CD14-positive monocyte (primary cell): Measurements from ENCODE around the gene PARP12. TPM values are rescaled to one million over a fixed set of nuclear protein-coding genes. Genes with fewer than 3 reads are reported as not detected.

Experiments used
- DNase-seq, 3 donors: peaks; one replicate each; pipeline ENCODE4 v3.0.0-alpha.2; 2011 to 2022
- H2AFZ ChIP-seq: 2 replicates; pipeline ENCODE4 v1.6.0; 2012; ENCODE audit warnings: mild to moderate bottlenecking, low read depth, low read length, inconsistent platforms; ENCODE audit not compliant: insufficient read depth, poor library complexity, severe bottlenecking
- H3K27ac ChIP-seq, 2 donors: 1 replicate in 1 of 2; 2 replicates in 1 of 2; pipeline ENCODE4 v1.5.1; 2012 to 2013; ENCODE audit warnings: low read length in 2 of 2, control low read depth in 1 of 2, inconsistent platforms in 1 of 2, low read depth in 1 of 2, mild to moderate bottlenecking in 1 of 2
- H3K27me3 ChIP-seq, 2 donors: one replicate each; pipeline versions ENCODE4 v1.6.0 to v1.6.1; 2011 to 2013; ENCODE audit warnings: low read length in 2 of 2; ENCODE audit not compliant: control insufficient read depth in 2 of 2, insufficient read depth in 2 of 2
- H3K36me3 ChIP-seq, 2 donors: replicated peaks in 1 of 2; 1 replicate in 1 of 2; 2 replicates in 1 of 2; pipeline versions ENCODE4 v1.5.1 to v1.6.1; 2012 to 2013; ENCODE audit warnings: low read length in 2 of 2, control low read depth in 1 of 2, inconsistent platforms in 1 of 2, mild to moderate bottlenecking in 1 of 2; ENCODE audit not compliant: insufficient read depth in 2 of 2, control insufficient read depth in 1 of 2
- H3K4me1 ChIP-seq, 2 donors: 1 replicate in 1 of 2; 2 replicates in 1 of 2; pipeline versions ENCODE4 v1.5.1 to v1.6.1; 2012 to 2013; ENCODE audit warnings: low read length in 2 of 2, control low read depth in 1 of 2, inconsistent platforms in 1 of 2, mild to moderate bottlenecking in 1 of 2, moderate library complexity in 1 of 2; ENCODE audit not compliant: insufficient read depth in 2 of 2, control insufficient read depth in 1 of 2
- H3K4me2 ChIP-seq: replicated peaks from 2 replicates; pipeline ENCODE3; 2012; ENCODE audit warnings: low read length, moderate library complexity, mild to moderate bottlenecking; ENCODE audit not compliant: poor library complexity, severe bottlenecking; ENCODE audit errors: extremely low read depth
- H3K4me3 ChIP-seq, 3 experiments: fragments of 200-600 bp in 1 of 3; sonication (generic) in 1 of 3; replicated peaks in 1 of 3; 1 replicate in 2 of 3; 2 replicates in 1 of 3; pipeline ENCODE4 v1.5.1; 2011 to 2013; ENCODE audit warnings: low read length in 3 of 3, mild to moderate bottlenecking in 3 of 3, control low read depth in 2 of 3, low read depth in 2 of 3, inconsistent platforms in 1 of 3, moderate library complexity in 1 of 3
- H3K79me2 ChIP-seq: 2 replicates; pipeline ENCODE4 v1.6.0; 2012; ENCODE audit warnings: mild to moderate bottlenecking, control low read depth, inconsistent platforms, low read length, moderate library complexity; ENCODE audit not compliant: insufficient read depth
- H3K9ac ChIP-seq: 2 replicates; pipeline ENCODE4 v1.6.0; 2017; ENCODE audit warnings: low read length, mild to moderate bottlenecking; ENCODE audit not compliant: insufficient read depth, poor library complexity, severe bottlenecking
- H3K9me3 ChIP-seq, 2 donors: replicated peaks in 1 of 2; 1 replicate in 1 of 2; 2 replicates in 1 of 2; pipeline versions ENCODE4 v1.5.1 to v1.6.1; 2012 to 2013; ENCODE audit warnings: low read length in 2 of 2, control low read depth in 1 of 2; ENCODE audit not compliant: control insufficient read depth in 1 of 2, insufficient read depth in 1 of 2
- H4K20me1 ChIP-seq: 2 replicates; pipeline ENCODE4 v1.6.0; 2012; ENCODE audit warnings: mild to moderate bottlenecking, low read length, control low read depth, moderate library complexity; ENCODE audit not compliant: insufficient read depth
- H3K27ac Mint-ChIP-seq, 7 donors: one replicate each; pipeline ENCODE4 v1.8.0; 2020; ENCODE audit warnings: mild to moderate bottlenecking in 7 of 7, mixed read lengths in 7 of 7, moderate library complexity in 6 of 7, inconsistent platforms in 2 of 7
- H3K27me3 Mint-ChIP-seq, 3 donors: one replicate each; pipeline ENCODE4 v1.8.0; 2021 to 2022; ENCODE audit warnings: low read depth in 3 of 3, mild to moderate bottlenecking in 3 of 3, mixed read lengths in 3 of 3, moderate library complexity in 3 of 3, inconsistent platforms in 1 of 3
- H3K36me3 Mint-ChIP-seq, 2 donors: one replicate each; pipeline ENCODE4 v1.8.0; 2020; ENCODE audit warnings: mixed read lengths in 2 of 2, inconsistent platforms in 1 of 2, mild to moderate bottlenecking in 1 of 2
- H3K4me1 Mint-ChIP-seq: one replicate; pipeline ENCODE4 v1.8.0; 2020; ENCODE audit warnings: mild to moderate bottlenecking, mixed read lengths
- H3K4me3 Mint-ChIP-seq, 2 donors: one replicate each; pipeline ENCODE4 v1.8.0; 2020; ENCODE audit warnings: mild to moderate bottlenecking in 2 of 2, mixed read lengths in 2 of 2, moderate library complexity in 1 of 2
- H3K9me3 Mint-ChIP-seq, 7 donors: one replicate each; pipeline ENCODE4 v1.8.0; 2020 to 2022; ENCODE audit warnings: mixed read lengths in 7 of 7, mild to moderate bottlenecking in 6 of 7, moderate library complexity in 6 of 7, inconsistent platforms in 2 of 7
- CTCF ChIP-seq: fragments of 200-600 bp; IDR thresholded peaks from one replicate; pipeline ENCODE4 v1.8.0; 2022; ENCODE audit warnings: antibody characterized with exemption, mild to moderate bottlenecking
- WGBS: methylation state at CpG from one replicate; pipeline ENCODE4 v1.1.5; 2013; ENCODE audit warnings: missing lambda C conversion rate; ENCODE audit not compliant: insufficient coverage; 5-methylcytosine and 5-hydroxymethylcytosine counted together
- intact Hi-C, 2 donors: fragments of 100-400 bp; cut with micrococcal nuclease; formaldehyde crosslinking; loops; one replicate each; pipeline versions ENCODE4 v1.15.0 to v1.15.1; 2023
- polyA plus RNA-seq, 3 donors: library from polyadenylated mRNA; depleted of rRNA in 1 of 3; unstranded in 2 of 3; stranded (reverse) in 1 of 3; fragments of 300-500 nt in 2 of 3; fragments of >200 nt in 1 of 3; fragmentation: Illumina TruSeq in 2 of 3; gene quantifications; 1 replicate in 2 of 3; 2 replicates in 1 of 3; pipeline ENCODE4 v1.2.3, GENCODE V29; 2012 to 2021

PARP12 gene
- polyA plus RNA-seq, 3 donors: 16.7 to 116 (median 37.8) TPM

- Histone ChIP-seq H3K27me3 (no peaks in the 10 kb centered on the region), H3K9me3 (no peaks in the 10 kb centered on the region), H3K27ac (no peak overlapping the region), H3K79me2 (no peaks in the 10 kb centered on the region), H2AFZ (no peak overlapping the region), H3K36me3 (peaks cover 38 to 91% of the 10 kb centered on the region in 2 donors), H3K4me3 (no peak overlapping the region), H3K4me2 (no peak overlapping the region), H3K9ac (no peak overlapping the region), H4K20me1 (peaks cover 84% of the 10 kb centered on the region), H3K4me1 (no peaks in the 10 kb centered on the region)
- H3K4me3 Mint-ChIP-seq: no peak overlapping the region
- TF ChIP-seq CTCF: no peak
- no peaks in the 10 kb centered on the region for H3K4me1 Mint-ChIP-seq
- H3K27ac Mint-ChIP-seq: peak overlapping the region in 1 of 7 donors; percentile 48
- H3K27me3 Mint-ChIP-seq: peaks cover 0 to 2% (median under 1%) of the 10 kb centered on the region in 3 donors
- DNase-seq: no peak
- intact Hi-C loops: no loop called here
- no peaks in the 10 kb centered on the region for H3K9me3 Mint-ChIP-seq
- 100% methylated on average over 6 of the region's 12 CpGs for WGBS
- peaks cover 80 to 82% of the 10 kb centered on the region in 2 donors for H3K36me3 Mint-ChIP-seq
Measured at GRCh38 chr7:140025814-140026433, 36.8 kb downstream of the PARP12 start.

GRCh38 chr7:140025241-140025640, 37.5 kb downstream of the PARP12 start:
- no peak overlapping the region for H3K4me2 ChIP-seq
- peaks cover 85% of the 10 kb centered on the region for H4K20me1 ChIP-seq
- no peak overlapping the region for H2AFZ ChIP-seq
- H3K4me3 ChIP-seq: no peak overlapping the region
- Mint-ChIP-seq H3K27ac (no peak overlapping the region), H3K4me3 (no peak overlapping the region), H3K36me3 (peaks cover 74 to 77% of the 10 kb centered on the region in 2 donors), H3K4me1 (no peaks in the 10 kb centered on the region), H3K9me3 (no peaks in the 10 kb centered on the region), H3K27me3 (peaks cover 0 to 2% (median 0%) of the 10 kb centered on the region in 3 donors)
- no peak for DNase-seq
- no peak overlapping the region for H3K27ac ChIP-seq
- WGBS: 100% methylated on average over 2 of the region's 4 CpGs
- no peaks in the 10 kb centered on the region for H3K9me3 ChIP-seq
- peaks cover 39 to 89% of the 10 kb centered on the region in 2 donors for H3K36me3 ChIP-seq
- H3K9ac ChIP-seq: no peak overlapping the region
- TF ChIP-seq CTCF: no peak
- H3K79me2 ChIP-seq: no peaks in the 10 kb centered on the region
- intact Hi-C loops: no loop called here
- H3K4me1 ChIP-seq: no peaks in the 10 kb centered on the region
- no peaks in the 10 kb centered on the region for H3K27me3 ChIP-seq
